HepG2 (cell line): ENCODE data around the gene SLCO4A1. TPM values are rescaled to one million over a fixed set of nuclear protein-coding genes. Genes with fewer than 3 reads are reported as not detected.
A peak's percentile ranks its signal among the peaks of the same experiment; 100 is the strongest.

Experiments used
- CEBPG ChIP-seq: IDR thresholded peaks from 2 replicates; pipeline ENCODE4 v1.6.1; 2016
- CREBL2 ChIP-seq: sonication (generic); formaldehyde crosslinking; IDR thresholded peaks from 2 replicates; pipeline ENCODE4 v1.8.1; 2023; ENCODE audit warnings: missing genetic modification reagents, mild to moderate bottlenecking, borderline replicate concordance
- CREM ChIP-seq, 2 experiments: sonication (generic) in 1 of 2; formaldehyde crosslinking in 1 of 2; IDR thresholded peaks; 2 replicates each; pipeline versions ENCODE4 v1.4.0 to v1.6.1; 2016 to 2020; ENCODE audit warnings: antibody characterized with exemption in 1 of 2, mild to moderate bottlenecking in 1 of 2, missing genetic modification reagents in 1 of 2
- GATAD2A ChIP-seq: IDR thresholded peaks from 2 replicates; pipeline ENCODE4 v1.6.1; 2016
- LRRFIP1 ChIP-seq: sonication (generic); formaldehyde crosslinking; conservative IDR thresholded peaks from 2 replicates; pipeline ENCODE4 v1.4.0; 2020; ENCODE audit warnings: missing genetic modification reagents
- NFIB ChIP-seq: sonication (generic); formaldehyde crosslinking; IDR thresholded peaks from 2 replicates; pipeline ENCODE4 v1.9.0; 2021; ENCODE audit warnings: missing genetic modification reagents, mild to moderate bottlenecking, borderline replicate concordance
- RFX5 ChIP-seq: IDR thresholded peaks from 2 replicates; pipeline ENCODE4 v1.6.1; 2011; ENCODE audit warnings: low read depth, low read length, improper control_type of control experiment
- SAFB2 ChIP-seq: sonication (generic); formaldehyde crosslinking; IDR thresholded peaks from 2 replicates; pipeline ENCODE4 v1.5.1; 2020; ENCODE audit warnings: missing genetic modification reagents, low read depth, mild to moderate bottlenecking, borderline replicate concordance
- TCF7L2 ChIP-seq: IDR thresholded peaks from 2 replicates; pipeline ENCODE4 v1.6.1; 2011; ENCODE audit warnings: mild to moderate bottlenecking, low read depth, low read length, moderate library complexity
- ZBTB2 ChIP-seq: sonication (generic); formaldehyde crosslinking; IDR thresholded peaks from 2 replicates; pipeline ENCODE4 v1.8.0; 2022; ENCODE audit warnings: low read depth, missing genetic modification reagents
- ZBTB20 ChIP-seq: sonication (generic); formaldehyde crosslinking; IDR thresholded peaks from 2 replicates; pipeline ENCODE4 v1.8.1; 2023; ENCODE audit warnings: missing genetic modification reagents, low read depth, mild to moderate bottlenecking, borderline replicate concordance
- ZNF280D ChIP-seq: sonication (generic); formaldehyde crosslinking; IDR thresholded peaks from 2 replicates; pipeline ENCODE4 v1.5.1; 2020; ENCODE audit warnings: mild to moderate bottlenecking, missing genetic modification reagents
- ZNF350 ChIP-seq: sonication (generic); formaldehyde crosslinking; IDR thresholded peaks from 2 replicates; pipeline ENCODE4 v1.4.0; 2020; ENCODE audit warnings: mild to moderate bottlenecking, low read depth, missing genetic modification reagents, borderline replicate concordance
- ZNF484 ChIP-seq: sonication (generic); formaldehyde crosslinking; IDR thresholded peaks from 2 replicates; pipeline ENCODE4 v1.5.1; 2020; ENCODE audit warnings: mild to moderate bottlenecking, low read depth, missing genetic modification reagents, borderline replicate concordance
- ZNF558 ChIP-seq: sonication (generic); formaldehyde crosslinking; IDR thresholded peaks from 2 replicates; pipeline ENCODE4 v1.9.0; 2022; ENCODE audit warnings: mild to moderate bottlenecking, missing genetic modification reagents, borderline replicate concordance
- polyA plus RNA-seq, 8 experiments: library from polyadenylated mRNA; depleted of rRNA in 3 of 8; stranded (reverse) in 7 of 8; unstranded in 1 of 8; fragments of >200 nt; fragmentation: Illumina TruSeq in 4 of 8; extraction: Trizol in 4 of 8; gene quantifications; 2 replicates each; pipeline versions ENCODE4 v1.2.1 to v1.2.3, GENCODE V29; 2011 to 2016; ENCODE audit warnings: low read depth in 4 of 8, missing spikeins in 1 of 8, mixed read lengths in 1 of 8; ENCODE audit not compliant: insufficient read depth in 1 of 8
- total RNA-seq, 5 experiments: library from RNA; depleted of rRNA; stranded (reverse); fragments of >200 nt; fragmentation: Illumina TruSeq; extraction: Trizol; gene quantifications; 2 replicates each; pipeline ENCODE4 v1.2.3, GENCODE V29; 2016; ENCODE audit warnings: low read depth in 1 of 5

Gene SLCO4A1
- total and polyA plus RNA-seq, 2 of the 13 experiments (the other 11 are each of a cell fraction or from before 2014, with no cell fraction given), result 55.5 to 112 TPM

- no peak for TF ChIP-seq ZNF280D (CRISPR knock-in tag)
- no peak for TF ChIP-seq ZBTB2 (CRISPR knock-in tag)
- TF ChIP-seq ZNF350 (CRISPR knock-in tag), result no peak; the same call in 1 of the 2 replicates
- TF ChIP-seq CREBL2 (CRISPR knock-in tag), result no peak
- TF ChIP-seq ZNF484 (CRISPR knock-in tag), result no peak
- no peak for TF ChIP-seq SAFB2 (CRISPR knock-in tag)
- TF ChIP-seq NFIB, result no peak
- TF ChIP-seq GATAD2A (CRISPR knock-in tag), result 0 out of 2 replicates have a peak, but pooled peaks have one; percentile 13
- TF ChIP-seq LRRFIP1 (CRISPR knock-in tag), result no peak
- no peak for TF ChIP-seq CREM (IDR thresholded peaks at IDR 0.05)
- TF ChIP-seq CREM (CRISPR knock-in tag; IDR thresholded peaks at IDR 0.05), result no peak
- TF ChIP-seq ZBTB20 (CRISPR knock-in tag), result no peak
- TF ChIP-seq RFX5, result no peak
- TF ChIP-seq CEBPG, result no peak
- TF ChIP-seq TCF7L2, result no peak
- no peak for TF ChIP-seq ZNF558 (CRISPR knock-in tag)
Observed at GRCh38 chr20:62638055-62638570, 4.2 kb upstream of the SLCO4A1 start (continued).
